ENCODE measurements around the gene TCF21.

DNA sequence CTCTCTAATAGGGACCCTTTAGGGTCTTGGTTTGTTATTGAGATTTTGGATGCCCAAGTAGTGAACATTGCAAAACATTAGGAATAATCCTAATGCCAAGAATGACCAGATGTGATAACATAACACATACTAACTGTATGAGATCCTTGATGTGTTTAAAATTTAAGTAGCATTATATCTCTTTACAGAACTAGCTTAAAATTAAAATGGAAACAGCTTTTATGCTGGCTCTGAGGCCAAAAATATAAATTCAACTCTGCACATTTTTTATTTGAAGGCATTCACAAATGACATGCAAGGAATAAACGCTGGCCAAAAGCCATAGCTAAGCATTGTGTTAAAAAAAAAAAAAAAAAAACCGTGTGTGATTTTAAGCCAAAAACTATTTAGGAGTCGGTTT is 47.7 kb upstream of the TCF21 start:
- TF ChIP-seq, protein P1, sequence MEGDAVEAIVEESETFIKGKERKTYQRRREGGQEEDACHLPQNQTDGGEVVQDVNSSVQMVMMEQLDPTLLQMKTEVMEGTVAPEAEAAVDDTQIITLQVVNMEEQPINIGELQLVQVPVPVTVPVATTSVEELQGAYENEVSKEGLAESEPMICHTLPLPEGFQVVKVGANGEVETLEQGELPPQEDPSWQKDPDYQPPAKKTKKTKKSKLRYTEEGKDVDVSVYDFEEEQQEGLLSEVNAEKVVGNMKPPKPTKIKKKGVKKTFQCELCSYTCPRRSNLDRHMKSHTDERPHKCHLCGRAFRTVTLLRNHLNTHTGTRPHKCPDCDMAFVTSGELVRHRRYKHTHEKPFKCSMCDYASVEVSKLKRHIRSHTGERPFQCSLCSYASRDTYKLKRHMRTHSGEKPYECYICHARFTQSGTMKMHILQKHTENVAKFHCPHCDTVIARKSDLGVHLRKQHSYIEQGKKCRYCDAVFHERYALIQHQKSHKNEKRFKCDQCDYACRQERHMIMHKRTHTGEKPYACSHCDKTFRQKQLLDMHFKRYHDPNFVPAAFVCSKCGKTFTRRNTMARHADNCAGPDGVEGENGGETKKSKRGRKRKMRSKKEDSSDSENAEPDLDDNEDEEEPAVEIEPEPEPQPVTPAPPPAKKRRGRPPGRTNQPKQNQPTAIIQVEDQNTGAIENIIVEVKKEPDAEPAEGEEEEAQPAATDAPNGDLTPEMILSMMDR (IDR thresholded peaks at IDR 0.05): no peak
- no peak for TF ChIP-seq EZH2 (IDR thresholded peaks at IDR 0.05)

All from neural progenitor cell (in vitro differentiated cells).